Measurements from ENCODE around the gene BLOC1S6. TPM values are rescaled to one million over a fixed set of nuclear protein-coding genes. Genes with fewer than 3 reads are reported as not detected.

The BLOC1S6 gene
- total and polyA plus RNA-seq, 2 of the 8 experiments (the other 6 are each of a cell fraction or from before 2014, with no cell fraction given) = 4.5 to 28.8 TPM

DNA sequence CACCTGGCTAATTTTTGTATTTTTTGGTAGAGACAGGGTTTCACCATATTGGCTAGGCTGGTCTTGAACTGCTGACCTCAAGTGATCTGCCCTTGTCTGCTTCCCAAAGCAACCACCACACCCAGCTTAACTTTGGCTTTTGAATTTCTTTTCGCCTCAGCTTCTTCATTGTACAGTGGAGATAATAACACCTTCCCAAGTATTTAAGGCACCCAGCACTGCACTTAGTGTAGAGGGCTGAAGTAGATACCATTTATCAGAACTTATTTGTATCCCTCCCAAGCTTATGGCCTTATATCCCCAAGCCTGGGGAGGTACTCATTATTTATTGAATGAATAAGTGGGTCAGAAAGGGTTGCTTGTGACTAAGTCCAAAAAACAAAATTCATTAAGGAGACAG lies 50.0 kb downstream of the BLOC1S6 start:
- H3K56ac ChIP-seq (replicated peaks; ENCODE audit: insufficient read length, low read depth, low read length) = no peak overlapping the region
- no peaks in the 10 kb centered on the region for H4K20me1 ChIP-seq (replicated peaks in 1 of 2; ENCODE audit: control insufficient read depth in 1 of 2, insufficient read depth in 2 of 2, low read length in 2 of 2)
- no peak overlapping the region for H4K8ac ChIP-seq (ENCODE audit: extremely low read depth, insufficient read depth, low read length)
- no peak overlapping the region for H3K4ac ChIP-seq (replicated peaks; ENCODE audit: insufficient read length, low read depth, low read length)
- no peak overlapping the region for H4K5ac ChIP-seq (ENCODE audit: insufficient read length, low read depth, low read length)
- no peaks in the 10 kb centered on the region for H3K79me1 ChIP-seq (ENCODE audit: low read depth, low read length)
- H3K23ac ChIP-seq (ENCODE audit: insufficient read length) = no peak overlapping the region
- FAIRE-seq = no peak
- no peak overlapping the region for H2AK5ac ChIP-seq (ENCODE audit: low read depth, low read length)
- no peak for DNase-seq (ENCODE audit: low read depth in 1 of 2, low spot score in 2 of 2)
- POLR2A ChIA-PET (ENCODE audit: partially characterized antibody) = no interaction called here
- H2AFZ ChIP-seq (ENCODE audit: low read length) = no peak overlapping the region
- no peak overlapping the region for H3K4me3 ChIP-seq (ENCODE audit: extremely low read depth in 1 of 4, insufficient read depth in 2 of 4, low read depth in 3 of 4, low read length in 4 of 4)
- 82% methylated on average over 1 of the region's 1 CpG; no CpG with 5 or more reads in 1 of the 2 experiments for WGBS, 2 experiments (ENCODE audit: extremely low coverage in 1 of 2, insufficient coverage in 1 of 2, insufficient read length in 1 of 2, insufficient replicate concordance in 2 of 2, low coverage in 1 of 2, low lambda C conversion rate in 2 of 2, missing lambda C conversion rate in 1 of 2)
- H2BK120ac ChIP-seq (replicated peaks; ENCODE audit: low read depth, low read length) = no peak overlapping the region
- no peak overlapping the region for H2BK5ac ChIP-seq (ENCODE audit: low read depth, low read length)
- no peak overlapping the region for H3K14ac ChIP-seq (ENCODE audit: insufficient read length)
- no peaks in the 10 kb centered on the region for H3K79me2 ChIP-seq (ENCODE audit: control insufficient read depth in 1 of 2, insufficient read depth in 2 of 2, low read length in 2 of 2)
- H3K27ac ChIP-seq (ENCODE audit: low read depth, low read length) = no peak overlapping the region
- peaks cover 0 to 24% (median 19%) of the 10 kb centered on the region in 4 experiments; a peak in 6 of 7 replicates for H3K27me3 ChIP-seq (replicated peaks in 1 of 4; ENCODE audit: control insufficient read depth in 3 of 4, extremely low read depth in 1 of 4, insufficient read depth in 3 of 4, low read length in 3 of 4)
- H3K23me2 ChIP-seq (ENCODE audit: low read depth, low read length) = peaks cover 10% of the 10 kb centered on the region; the same call in 1 of the 2 replicates
- H4K91ac ChIP-seq (replicated peaks; ENCODE audit: insufficient read length, low read length) = no peak overlapping the region
- no peaks in the 10 kb centered on the region for H3K36me3 ChIP-seq (ENCODE audit: control insufficient read depth in 2 of 4, insufficient read depth in 4 of 4, low read length in 3 of 4)
- no peaks in the 10 kb centered on the region for H3K9me3 ChIP-seq (ENCODE audit: insufficient read depth in 2 of 2, low read depth in 1 of 2, low read length in 1 of 2)
- no peak overlapping the region for H2BK15ac ChIP-seq (ENCODE audit: low read length)
- CTCF ChIA-PET (ENCODE audit: partially characterized antibody) = interaction anchor here (1.0 kb wide), 1 partner anchor 23 kb away, joined by 3 read pairs; no protein-coding TSS in a partner anchor
- H3K4me2 ChIP-seq (ENCODE audit: insufficient read depth in 1 of 2, low read depth in 2 of 2, low read length in 2 of 2) = no peak overlapping the region
- H2BK12ac ChIP-seq (ENCODE audit: low read depth, low read length) = no peak overlapping the region
- no peak overlapping the region for H3K18ac ChIP-seq (ENCODE audit: extremely low read depth, low read length)
- no peak overlapping the region for H2BK20ac ChIP-seq (ENCODE audit: low read length)
- H3K4me1 ChIP-seq (replicated peaks in 1 of 4; ENCODE audit: control insufficient read depth in 3 of 4, insufficient read depth in 4 of 4, low read length in 3 of 4) = peaks cover 0 to 7% (median 1%) of the 10 kb centered on the region in 4 experiments; a peak in 3 of 7 replicates
- H3K9ac ChIP-seq (replicated peaks in 1 of 4; ENCODE audit: extremely low read depth in 1 of 4, low read depth in 3 of 4, low read length in 3 of 4) = no peak overlapping the region
- TF ChIP-seq YY1 (IDR thresholded peaks at IDR 0.05; ENCODE audit: low read depth, low read length) = no peak
- TF ChIP-seq SIX5 (IDR thresholded peaks at IDR 0.05; ENCODE audit: low read depth, low read length) = no peak
- no peak for TF ChIP-seq CBX8 (IDR thresholded peaks at IDR 0.05; ENCODE audit: borderline replicate concordance, low read depth, low read length)
- TF ChIP-seq TBP (IDR thresholded peaks at IDR 0.05; ENCODE audit: low read depth, low read length) = no peak

Data from H1 (cell line).